Osteocyte (in vitro differentiated cells): ENCODE measurements around the gene PDE11A. TPM values are rescaled to one million over a fixed set of nuclear protein-coding genes. Genes with fewer than 3 reads are reported as not detected.

ENCODE experiments used
- DNase-seq: peaks from one replicate; pipeline ENCODE4 v3.0.0; 2021; ENCODE audit warnings: mixed read lengths; ENCODE audit not compliant: unreplicated experiment; ENCODE audit errors: extremely low spot score
- H3K27ac Mint-ChIP-seq: one replicate; pipeline ENCODE4 v1.8.0; 2021; ENCODE audit warnings: mild to moderate bottlenecking, mixed read lengths; ENCODE audit not compliant: unreplicated experiment
- H3K27me3 Mint-ChIP-seq: one replicate; pipeline ENCODE4 v1.8.0; 2021; ENCODE audit warnings: mixed read lengths; ENCODE audit not compliant: unreplicated experiment
- H3K36me3 Mint-ChIP-seq: one replicate; pipeline ENCODE4 v1.8.0; 2021; ENCODE audit warnings: mixed read lengths; ENCODE audit not compliant: unreplicated experiment
- H3K4me1 Mint-ChIP-seq: one replicate; pipeline ENCODE4 v1.8.0; 2021; ENCODE audit warnings: mixed read lengths; ENCODE audit not compliant: unreplicated experiment
- H3K4me3 Mint-ChIP-seq: one replicate; pipeline ENCODE4 v1.8.0; 2021; ENCODE audit warnings: mild to moderate bottlenecking, moderate library complexity, mixed read lengths; ENCODE audit not compliant: unreplicated experiment
- H3K9me3 Mint-ChIP-seq: one replicate; pipeline ENCODE4 v1.8.0; 2021; ENCODE audit warnings: mixed read lengths; ENCODE audit not compliant: unreplicated experiment
- total RNA-seq: library from RNA; stranded (reverse); gene quantifications from 2 replicates; pipeline ENCODE4 v1.2.1, GENCODE V29; 2021
- TF ChIP-seq, protein P1 (sequence below): fragments of 200-600 bp; sonication (generic); IDR thresholded peaks from 2 replicates; pipeline ENCODE4 v1.5.0; 2021; ENCODE audit warnings: antibody characterized with exemption, mild to moderate bottlenecking, moderate library complexity

The PDE11A gene
- total RNA-seq, 1 donor from 2014 or later = 0.05 TPM

DNA sequence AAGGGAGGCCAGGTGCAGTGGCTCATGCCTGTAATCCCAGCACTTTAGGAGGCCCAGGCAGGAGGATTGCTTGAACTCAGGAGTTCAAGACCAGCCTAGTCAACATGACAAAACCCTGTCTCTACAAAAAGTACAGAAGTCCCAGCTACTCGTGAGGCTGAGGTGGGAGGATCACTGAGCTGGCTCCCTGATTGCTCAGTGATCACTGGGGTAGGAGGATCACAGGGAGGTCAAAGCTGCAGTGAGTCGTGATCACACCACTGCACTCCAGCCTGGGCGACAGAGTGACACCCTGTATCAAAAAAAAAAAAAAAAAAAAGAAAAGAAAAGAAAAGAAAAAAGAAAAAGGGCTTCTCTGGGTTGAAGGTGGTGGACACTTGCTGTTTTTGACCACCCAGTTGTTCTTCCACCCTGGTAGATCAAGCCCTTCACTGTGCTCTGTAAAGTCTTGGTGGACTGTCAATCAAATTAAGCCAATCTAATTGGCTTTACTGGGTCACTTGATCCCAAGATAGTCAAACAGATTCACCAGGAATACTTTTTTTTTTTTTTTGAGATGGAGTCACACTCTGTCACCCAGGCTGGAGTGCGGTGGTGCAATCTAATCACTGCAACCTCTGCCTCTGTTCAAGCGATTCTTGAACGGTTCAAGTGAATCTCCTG is 488.4 kb downstream of the PDE11A start:
- Mint-ChIP-seq H3K4me1 (no peaks in the 10 kb centered on the region), H3K4me3 (no peak overlapping the region), H3K36me3 (no peaks in the 10 kb centered on the region), H3K27ac (no peak overlapping the region), H3K27me3 (no peaks in the 10 kb centered on the region), H3K9me3 (no peaks in the 10 kb centered on the region)
- TF ChIP-seq, protein P1, sequence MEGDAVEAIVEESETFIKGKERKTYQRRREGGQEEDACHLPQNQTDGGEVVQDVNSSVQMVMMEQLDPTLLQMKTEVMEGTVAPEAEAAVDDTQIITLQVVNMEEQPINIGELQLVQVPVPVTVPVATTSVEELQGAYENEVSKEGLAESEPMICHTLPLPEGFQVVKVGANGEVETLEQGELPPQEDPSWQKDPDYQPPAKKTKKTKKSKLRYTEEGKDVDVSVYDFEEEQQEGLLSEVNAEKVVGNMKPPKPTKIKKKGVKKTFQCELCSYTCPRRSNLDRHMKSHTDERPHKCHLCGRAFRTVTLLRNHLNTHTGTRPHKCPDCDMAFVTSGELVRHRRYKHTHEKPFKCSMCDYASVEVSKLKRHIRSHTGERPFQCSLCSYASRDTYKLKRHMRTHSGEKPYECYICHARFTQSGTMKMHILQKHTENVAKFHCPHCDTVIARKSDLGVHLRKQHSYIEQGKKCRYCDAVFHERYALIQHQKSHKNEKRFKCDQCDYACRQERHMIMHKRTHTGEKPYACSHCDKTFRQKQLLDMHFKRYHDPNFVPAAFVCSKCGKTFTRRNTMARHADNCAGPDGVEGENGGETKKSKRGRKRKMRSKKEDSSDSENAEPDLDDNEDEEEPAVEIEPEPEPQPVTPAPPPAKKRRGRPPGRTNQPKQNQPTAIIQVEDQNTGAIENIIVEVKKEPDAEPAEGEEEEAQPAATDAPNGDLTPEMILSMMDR = no peak
- no peak for DNase-seq

DNA sequence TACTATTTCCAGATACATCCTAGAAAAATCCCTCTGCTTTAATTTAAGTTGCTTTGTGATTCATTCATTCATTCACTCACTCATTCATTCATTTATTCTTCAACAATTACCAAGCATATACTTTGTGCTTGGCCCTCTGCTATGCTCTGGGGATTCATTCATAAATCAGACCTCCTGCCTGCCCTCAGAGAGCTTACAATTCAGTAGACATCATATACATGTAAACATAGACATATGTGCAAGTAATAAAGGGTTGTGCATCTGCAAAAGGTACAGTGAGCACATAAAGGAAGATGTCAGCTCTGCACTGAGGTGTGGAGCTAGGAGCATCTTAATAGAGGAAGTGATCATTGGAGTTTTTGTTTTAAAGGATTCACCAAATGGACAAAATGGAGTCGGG is 490.6 kb downstream of the PDE11A start:
- H3K36me3 Mint-ChIP-seq = no peaks in the 10 kb centered on the region
- H3K9me3 Mint-ChIP-seq = no peaks in the 10 kb centered on the region
- no peak for DNase-seq
- TF ChIP-seq, protein P1 = no peak
- no peaks in the 10 kb centered on the region for H3K27me3 Mint-ChIP-seq
- H3K27ac Mint-ChIP-seq = no peak overlapping the region
- no peak overlapping the region for H3K4me3 Mint-ChIP-seq
- no peaks in the 10 kb centered on the region for H3K4me1 Mint-ChIP-seq

DNA sequence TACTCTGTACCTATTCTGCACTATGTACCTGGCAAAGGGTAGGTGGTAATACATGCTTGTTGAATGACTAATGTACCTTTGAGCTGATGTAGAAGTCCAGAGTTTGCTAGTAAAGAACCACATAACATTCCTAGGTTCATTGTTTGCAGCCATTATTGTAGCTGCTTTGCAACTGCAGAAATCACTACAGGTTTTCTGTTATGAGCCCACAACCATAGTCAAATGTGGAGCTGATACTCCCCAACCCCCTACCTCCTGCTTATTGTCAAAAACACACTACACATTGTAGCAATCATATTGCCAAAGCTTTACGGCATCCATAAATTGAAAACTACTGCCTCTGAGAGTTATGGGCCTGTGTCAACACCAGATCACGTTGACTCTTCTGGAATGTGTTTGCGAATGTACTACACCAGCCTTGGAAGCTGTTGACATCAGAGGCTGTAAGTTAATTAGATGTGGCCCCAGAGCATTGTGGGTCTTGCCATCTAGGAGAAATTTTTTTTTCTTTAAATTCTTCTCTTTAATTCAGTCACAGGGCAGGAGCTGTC is 493.0 kb downstream of the PDE11A start:
- no peak for DNase-seq
- H3K4me1 Mint-ChIP-seq = no peaks in the 10 kb centered on the region
- no peaks in the 10 kb centered on the region for H3K36me3 Mint-ChIP-seq
- no peak overlapping the region for H3K27ac Mint-ChIP-seq
- no peaks in the 10 kb centered on the region for H3K27me3 Mint-ChIP-seq
- H3K4me3 Mint-ChIP-seq = no peak overlapping the region
- H3K9me3 Mint-ChIP-seq = no peaks in the 10 kb centered on the region
- TF ChIP-seq, protein P1 = no peak

DNA sequence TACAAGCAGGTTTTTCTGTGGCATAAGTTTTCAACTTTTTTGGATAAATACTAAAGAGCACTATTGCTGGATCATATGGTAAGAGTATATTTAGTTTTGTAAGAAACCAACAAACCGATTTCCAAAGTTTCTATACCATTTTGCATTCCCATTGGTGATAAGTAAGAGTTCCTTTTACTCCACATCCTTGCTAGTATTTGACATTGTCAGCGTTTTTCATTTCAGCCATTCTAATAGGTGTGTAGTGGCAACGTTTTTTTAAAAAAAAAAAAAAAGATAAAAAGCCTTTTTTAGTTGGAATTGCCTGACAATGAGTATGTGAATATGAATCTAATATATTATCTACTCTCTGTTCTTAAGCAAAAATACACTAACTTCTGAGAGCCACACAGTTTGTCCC is 494.1 kb downstream of the PDE11A start:
- no peaks in the 10 kb centered on the region for H3K36me3 Mint-ChIP-seq
- H3K4me1 Mint-ChIP-seq = no peaks in the 10 kb centered on the region
- H3K27ac Mint-ChIP-seq = no peak overlapping the region
- H3K4me3 Mint-ChIP-seq = no peak overlapping the region
- no peak for DNase-seq
- no peaks in the 10 kb centered on the region for H3K27me3 Mint-ChIP-seq
- no peaks in the 10 kb centered on the region for H3K9me3 Mint-ChIP-seq
- TF ChIP-seq, protein P1 = no peak

DNA sequence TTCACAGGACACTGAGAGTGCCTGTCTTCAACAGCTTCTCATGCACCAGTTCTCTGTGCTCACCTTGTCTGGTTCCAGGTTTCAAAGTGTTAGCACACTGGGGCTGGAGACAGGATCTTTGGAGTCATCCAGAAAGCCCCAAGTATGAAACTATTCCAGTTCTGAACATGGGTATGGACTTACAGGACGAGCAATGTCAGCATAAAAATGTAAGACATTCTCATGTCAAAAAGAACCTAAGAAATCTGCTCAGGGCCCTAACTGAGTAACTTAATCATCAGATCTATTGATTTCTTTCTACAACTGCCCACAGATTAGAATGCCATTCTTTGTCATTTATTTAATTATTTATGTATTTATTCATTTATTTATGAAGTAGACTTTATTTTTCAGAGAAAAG is 495.5 kb downstream of the PDE11A start:
- DNase-seq = no peak
- H3K4me1 Mint-ChIP-seq = no peaks in the 10 kb centered on the region
- TF ChIP-seq, protein P1 = no peak
- H3K27me3 Mint-ChIP-seq = peaks cover 9% of the 10 kb centered on the region
- no peaks in the 10 kb centered on the region for H3K9me3 Mint-ChIP-seq
- no peak overlapping the region for H3K4me3 Mint-ChIP-seq
- no peaks in the 10 kb centered on the region for H3K36me3 Mint-ChIP-seq
- no peak overlapping the region for H3K27ac Mint-ChIP-seq
